Endothelial cell of umbilical vein (primary cell): ENCODE measurements around the gene MOGAT1.

Source experiments
- CTCF ChIP-seq, 2 donors: IDR thresholded peaks; 1 replicate in 1 of 2; 2 replicates in 1 of 2; pipeline ENCODE4 v1.5.1; 2011; ENCODE audit warnings: low read length in 2 of 2, mild to moderate bottlenecking in 2 of 2, moderate library complexity in 2 of 2, control low read depth in 1 of 2, inconsistent platforms in 1 of 2, low read depth in 1 of 2; ENCODE audit not compliant: insufficient read depth in 1 of 2; ENCODE audit errors: extremely low read depth in 1 of 2
- EZH2 ChIP-seq: IDR thresholded peaks from 2 replicates; pipeline ENCODE4 v1.6.1; 2012; ENCODE audit warnings: borderline replicate concordance, low read depth, mild to moderate bottlenecking, moderate library complexity, low read length, inconsistent platforms; ENCODE audit not compliant: severe bottlenecking
- FOS ChIP-seq: IDR thresholded peaks from 2 replicates; pipeline ENCODE4 v1.6.1; 2011; ENCODE audit warnings: mild to moderate bottlenecking, low read length, moderate library complexity, borderline replicate concordance; ENCODE audit not compliant: insufficient read depth
- GATA2 ChIP-seq: IDR thresholded peaks from 2 replicates; pipeline ENCODE4 v1.7.0; 2011; ENCODE audit warnings: low read depth, mild to moderate bottlenecking, moderate library complexity, mixed read lengths, low read length; ENCODE audit not compliant: insufficient read length, insufficient read depth
- JUN ChIP-seq: IDR thresholded peaks from 2 replicates; pipeline ENCODE4 v1.6.1; 2011; ENCODE audit warnings: borderline replicate concordance, low read depth; ENCODE audit not compliant: insufficient read length, insufficient read depth
- MAX ChIP-seq: IDR thresholded peaks from 2 replicates; pipeline ENCODE4 v1.6.1; 2011; ENCODE audit not compliant: insufficient read depth, insufficient read length
- MYC ChIP-seq: IDR thresholded peaks from one replicate; pipeline ENCODE4 v1.6.1; 2011; ENCODE audit warnings: mild to moderate bottlenecking, low read depth, low read length
- POLR2A ChIP-seq: IDR thresholded peaks from 2 replicates; pipeline ENCODE4 v1.6.1; 2012; ENCODE audit warnings: low read depth, mild to moderate bottlenecking, control low read depth, low read length
- POLR2AphosphoS5 ChIP-seq: IDR thresholded peaks from 2 replicates; pipeline ENCODE4 v1.6.1; 2012; ENCODE audit warnings: low read depth, mild to moderate bottlenecking, control low read depth, low read length, moderate library complexity; ENCODE audit not compliant: insufficient read depth

- TF ChIP-seq MAX (no peak), CTCF (IDR thresholded peaks at IDR 0.05; ENCODE audit: extremely low read depth in 1 of 2, insufficient read depth in 1 of 2, low read depth in 1 of 2, low read length in 2 of 2) (no peak), EZH2 (no peak), POLR2A (no peak), POLR2AphosphoS5 (no peak), FOS (no peak), MYC (no peak), GATA2 (peak; percentile 44), JUN (no peak)
Observed at GRCh38 chr2:222686086-222686750, 14.8 kb downstream of the MOGAT1 start.
